Left ventricle myocardium inferior (tissue), 1 donor: Measurements from ENCODE around the gene HCK. TPM values are rescaled to one million over a fixed set of nuclear protein-coding genes. Genes with fewer than 3 reads are reported as not detected.

ENCODE experiments used
- DNase-seq: peaks from one replicate; pipeline ENCODE4 v3.0.0-alpha.2; 2020
- H3K27ac ChIP-seq: fragments of 200-600 bp; replicated peaks from 2 replicates; pipeline ENCODE4 v1.8.0; 2021
- H3K27me3 ChIP-seq: fragments of 200-600 bp; 2 replicates; pipeline ENCODE4 v1.8.0; 2021; ENCODE audit warnings: low read depth
- H3K36me3 ChIP-seq: fragments of 200-600 bp; 2 replicates; pipeline ENCODE4 v1.8.0; 2021
- H3K4me1 ChIP-seq: fragments of 200-600 bp; 2 replicates; pipeline ENCODE4 v1.8.0; 2021
- H3K4me3 ChIP-seq: fragments of 200-600 bp; 2 replicates; pipeline ENCODE4 v1.8.0; 2021; ENCODE audit warnings: mild to moderate bottlenecking, moderate library complexity
- H3K9me3 ChIP-seq: fragments of 200-600 bp; replicated peaks from 2 replicates; pipeline ENCODE4 v1.8.0; 2021
- intact Hi-C: fragments of 100-400 bp; cut with micrococcal nuclease; formaldehyde crosslinking; loops from one replicate; pipeline ENCODE4 v1.11.0; 2022
- total RNA-seq: library from RNA; stranded (reverse); fragmentation: NEBNext Ultra II Directional; extraction: Animal tissue kit (Norgen Biotek cat#: 25700); gene quantifications from one replicate; pipeline ENCODE4 v1.2.1, GENCODE V29; 2021
- TF ChIP-seq, protein P1 (sequence below): fragments of 200-600 bp; IDR thresholded peaks from 2 replicates; pipeline ENCODE4 v1.8.0; 2021; ENCODE audit warnings: antibody characterized with exemption, mild to moderate bottlenecking, borderline replicate concordance
- donor health status: DM: no; HTN: yes; CAD: no; lungs with severe emphysema.

The HCK gene
- total RNA-seq, 1 donor from 2014 or later = 4.3 TPM

- Histone ChIP-seq H3K27ac (no peak overlapping the region), H3K4me3 (no peak overlapping the region), H3K27me3 (peaks cover 90% of the 10 kb centered on the region), H3K36me3 (peaks cover 2% of the 10 kb centered on the region), H3K4me1 (peaks cover 30% of the 10 kb centered on the region), H3K9me3 (no peaks in the 10 kb centered on the region)
- DNase-seq = no peak
- TF ChIP-seq, protein P1, sequence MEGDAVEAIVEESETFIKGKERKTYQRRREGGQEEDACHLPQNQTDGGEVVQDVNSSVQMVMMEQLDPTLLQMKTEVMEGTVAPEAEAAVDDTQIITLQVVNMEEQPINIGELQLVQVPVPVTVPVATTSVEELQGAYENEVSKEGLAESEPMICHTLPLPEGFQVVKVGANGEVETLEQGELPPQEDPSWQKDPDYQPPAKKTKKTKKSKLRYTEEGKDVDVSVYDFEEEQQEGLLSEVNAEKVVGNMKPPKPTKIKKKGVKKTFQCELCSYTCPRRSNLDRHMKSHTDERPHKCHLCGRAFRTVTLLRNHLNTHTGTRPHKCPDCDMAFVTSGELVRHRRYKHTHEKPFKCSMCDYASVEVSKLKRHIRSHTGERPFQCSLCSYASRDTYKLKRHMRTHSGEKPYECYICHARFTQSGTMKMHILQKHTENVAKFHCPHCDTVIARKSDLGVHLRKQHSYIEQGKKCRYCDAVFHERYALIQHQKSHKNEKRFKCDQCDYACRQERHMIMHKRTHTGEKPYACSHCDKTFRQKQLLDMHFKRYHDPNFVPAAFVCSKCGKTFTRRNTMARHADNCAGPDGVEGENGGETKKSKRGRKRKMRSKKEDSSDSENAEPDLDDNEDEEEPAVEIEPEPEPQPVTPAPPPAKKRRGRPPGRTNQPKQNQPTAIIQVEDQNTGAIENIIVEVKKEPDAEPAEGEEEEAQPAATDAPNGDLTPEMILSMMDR = no peak
- intact Hi-C loops = no loop called here
Observed at GRCh38 chr20:32021091-32021490, 31.0 kb upstream of the HCK start.

DNA sequence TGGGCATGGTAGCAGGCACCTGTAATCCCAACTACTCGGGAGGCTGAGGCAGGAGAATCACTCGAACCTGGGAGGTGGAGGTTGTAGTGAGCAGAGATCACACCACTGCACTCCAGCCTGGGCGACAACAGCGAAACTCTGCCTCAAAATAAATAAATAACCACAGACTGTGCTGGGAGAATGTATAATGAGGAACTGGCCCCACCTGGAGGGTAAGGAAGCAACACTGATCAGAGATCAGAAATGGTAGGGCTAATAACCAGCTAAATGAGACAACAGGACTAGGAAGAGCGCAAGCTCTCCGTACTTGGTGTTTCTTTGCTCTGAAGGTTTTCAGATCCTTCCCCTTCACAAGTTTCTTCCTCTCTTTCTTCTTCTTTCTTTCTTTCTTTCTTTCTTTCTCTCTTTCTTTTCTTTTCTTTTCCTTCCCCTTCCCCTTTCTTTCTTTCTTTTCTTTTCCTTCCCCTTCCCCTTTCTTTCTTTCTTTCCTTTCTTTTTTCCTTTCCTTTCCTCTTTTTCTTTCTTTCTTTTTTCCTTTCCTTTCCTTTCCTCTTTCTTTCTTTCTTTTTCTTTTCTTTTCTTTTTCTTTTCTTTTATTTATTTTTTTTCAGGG, 27.3 kb upstream of the HCK start:
- H3K9me3 ChIP-seq = no peaks in the 10 kb centered on the region
- intact Hi-C loops = no loop called here
- DNase-seq = no peak
- no peak overlapping the region for H3K27ac ChIP-seq
- peaks cover 7% of the 10 kb centered on the region for H3K4me1 ChIP-seq
- TF ChIP-seq, protein P1 = no peak
- H3K4me3 ChIP-seq = no peak overlapping the region
- H3K27me3 ChIP-seq = peaks cover 55% of the 10 kb centered on the region
- H3K36me3 ChIP-seq = peaks cover 11% of the 10 kb centered on the region

DNA sequence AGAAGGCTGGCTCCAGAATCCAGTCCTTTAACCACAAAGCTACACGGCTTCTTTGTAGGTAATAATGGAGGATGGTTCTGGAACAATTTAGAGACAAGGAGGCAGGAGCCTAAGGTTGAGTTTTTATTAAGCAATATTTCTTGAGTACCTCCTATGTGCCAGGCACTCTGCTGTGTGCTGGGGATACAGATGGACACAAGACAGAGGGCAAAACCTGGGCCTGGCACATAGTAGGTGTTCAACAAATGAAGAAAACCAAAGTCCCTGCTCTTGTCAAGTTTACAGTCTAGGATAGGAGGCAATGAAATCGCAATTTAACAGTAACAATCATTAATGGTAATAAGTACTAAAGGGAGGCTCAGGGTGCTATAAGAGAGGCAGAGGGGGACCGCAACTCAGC, 24.4 kb upstream of the HCK start:
- H3K4me3 ChIP-seq = no peak overlapping the region
- no peak for DNase-seq
- H3K27ac ChIP-seq = no peak overlapping the region
- no peaks in the 10 kb centered on the region for H3K9me3 ChIP-seq
- peaks cover 27% of the 10 kb centered on the region for H3K27me3 ChIP-seq
- intact Hi-C loops = no loop called here
- H3K36me3 ChIP-seq = peaks cover 11% of the 10 kb centered on the region
- TF ChIP-seq, protein P1 = no peak
- peaks cover 13% of the 10 kb centered on the region for H3K4me1 ChIP-seq

- TF ChIP-seq, protein P1 = no peak
- intact Hi-C loops = no loop called here
Observed at GRCh38 chr20:32028647-32029372, 23.2 kb upstream of the HCK start.

GRCh38 chr20:32029561-32029960, 22.5 kb upstream of the HCK start:
- intact Hi-C loops = no loop called here
- H3K36me3 ChIP-seq = peaks cover 11% of the 10 kb centered on the region
- H3K4me1 ChIP-seq = peaks cover 20% of the 10 kb centered on the region
- TF ChIP-seq, protein P1 = no peak
- no peak for DNase-seq
- peaks cover 18% of the 10 kb centered on the region for H3K27me3 ChIP-seq
- H3K4me3 ChIP-seq = no peak overlapping the region
- H3K27ac ChIP-seq = no peak overlapping the region
- H3K9me3 ChIP-seq = no peaks in the 10 kb centered on the region

More at GRCh38 chr20:32028647-32029372, 23.2 kb upstream of the HCK start:
- Histone ChIP-seq H3K9me3 (no peaks in the 10 kb centered on the region), H3K36me3 (peaks cover 11% of the 10 kb centered on the region), H3K4me3 (no peak overlapping the region), H3K4me1 (peaks cover 13% of the 10 kb centered on the region), H3K27me3 (peaks cover 17% of the 10 kb centered on the region), H3K27ac (no peak overlapping the region)
- DNase-seq = no peak
